ENCODE measurements around the gene GPR162.

The GPR162 gene

DNA sequence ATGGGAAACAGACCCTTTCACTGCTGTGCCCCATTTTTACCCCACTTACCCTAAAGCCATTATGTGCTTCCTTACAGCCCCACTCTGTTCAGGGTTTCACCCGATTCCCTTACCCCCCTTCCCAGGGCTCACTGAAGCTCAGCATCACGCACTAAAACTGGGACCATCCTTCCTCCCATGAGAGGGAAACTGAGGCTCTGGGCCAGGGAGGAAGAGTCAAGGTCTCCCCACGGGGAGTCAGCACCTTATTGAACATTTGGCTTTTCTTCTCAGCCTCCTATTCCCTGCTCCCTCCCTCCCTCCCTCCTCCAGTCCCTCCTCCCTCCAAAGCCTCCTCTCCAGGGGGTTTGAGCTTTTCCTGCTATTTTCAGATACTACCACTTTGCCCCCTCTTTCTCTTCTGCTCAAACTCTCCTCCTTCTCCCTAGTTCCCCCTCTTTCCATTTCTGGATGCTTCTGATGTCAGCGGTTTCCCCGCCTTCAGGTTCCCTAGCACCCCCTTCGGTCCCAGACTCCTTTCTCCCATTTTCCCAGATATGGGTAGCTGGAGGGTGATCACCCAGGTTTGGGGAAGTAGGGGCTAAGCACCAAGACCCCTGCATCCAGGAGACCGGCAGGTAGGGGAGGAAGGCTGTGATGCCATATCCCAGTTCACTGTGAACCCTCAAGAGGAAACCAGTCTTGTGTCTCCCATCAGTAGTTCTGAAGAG is 960 bp downstream of the GPR162 start:
- DNase-seq (ENCODE audit: low read depth): no peak

DNA sequence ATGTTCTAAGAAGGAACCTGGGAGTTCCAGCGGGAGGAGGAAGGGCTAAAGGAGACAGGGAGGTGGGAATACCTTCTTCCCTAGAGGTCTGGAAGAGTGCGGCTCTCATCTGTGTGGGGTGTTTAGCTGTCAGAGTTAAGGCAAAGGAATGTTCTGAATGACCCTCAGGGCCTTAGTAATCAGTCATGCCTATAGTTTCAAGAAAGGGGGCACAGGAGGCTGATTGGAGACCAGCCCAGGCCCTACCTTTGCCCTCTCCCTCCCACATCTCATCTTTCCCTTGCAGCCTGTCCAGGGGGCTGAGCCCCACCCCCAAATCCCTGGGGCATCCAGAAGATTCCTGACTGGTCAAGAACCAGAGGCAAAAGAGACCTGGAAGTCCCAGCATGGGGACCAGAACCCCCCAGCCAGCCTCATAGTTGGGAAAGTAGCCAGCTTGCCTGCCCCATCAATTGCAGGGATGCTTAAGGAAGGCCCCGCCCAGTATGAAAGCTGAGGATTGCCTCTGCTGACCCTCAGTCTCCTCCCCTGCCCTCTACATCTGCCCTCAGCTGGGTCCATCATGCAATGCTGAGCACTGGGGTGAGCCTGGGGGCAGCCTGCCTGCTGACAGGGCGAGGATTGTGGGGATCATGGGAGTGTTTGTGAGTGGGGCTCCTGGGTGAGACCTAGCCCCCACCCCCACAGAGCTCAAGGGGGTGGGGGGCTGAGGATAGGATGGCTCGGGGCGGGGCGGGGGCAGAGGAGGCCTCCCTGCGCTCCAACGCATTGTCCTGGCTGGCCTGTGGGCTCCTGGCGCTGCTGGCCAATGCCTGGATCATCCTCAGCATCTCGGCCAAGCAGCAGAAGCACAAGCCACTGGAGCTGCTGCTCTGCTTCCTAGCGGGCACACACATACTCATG is 1.8 kb downstream of the GPR162 start:
- DNase-seq (ENCODE audit: low read depth): no peak

DNA sequence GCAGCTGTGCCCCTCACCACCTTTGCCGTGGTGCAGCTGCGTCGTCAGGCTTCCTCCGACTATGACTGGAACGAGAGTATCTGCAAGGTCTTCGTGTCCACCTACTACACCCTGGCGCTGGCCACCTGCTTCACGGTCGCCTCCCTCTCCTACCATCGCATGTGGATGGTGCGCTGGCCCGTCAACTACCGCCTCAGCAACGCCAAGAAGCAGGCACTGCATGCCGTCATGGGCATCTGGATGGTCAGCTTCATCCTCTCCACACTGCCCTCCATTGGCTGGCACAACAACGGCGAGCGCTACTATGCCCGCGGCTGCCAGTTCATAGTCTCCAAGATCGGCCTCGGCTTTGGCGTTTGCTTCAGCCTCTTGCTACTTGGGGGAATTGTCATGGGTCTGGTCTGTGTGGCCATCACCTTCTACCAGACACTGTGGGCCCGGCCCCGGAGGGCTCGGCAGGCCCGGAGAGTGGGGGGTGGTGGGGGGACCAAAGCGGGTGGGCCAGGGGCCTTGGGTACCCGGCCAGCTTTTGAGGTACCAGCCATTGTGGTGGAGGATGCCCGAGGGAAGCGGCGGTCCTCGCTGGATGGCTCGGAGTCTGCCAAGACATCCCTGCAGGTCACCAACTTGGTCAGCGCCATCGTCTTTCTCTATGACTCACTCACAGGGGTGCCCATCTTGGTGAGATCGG is 2.6 kb downstream of the GPR162 start:
- DNase-seq (ENCODE audit: low read depth): no peak

DNA sequence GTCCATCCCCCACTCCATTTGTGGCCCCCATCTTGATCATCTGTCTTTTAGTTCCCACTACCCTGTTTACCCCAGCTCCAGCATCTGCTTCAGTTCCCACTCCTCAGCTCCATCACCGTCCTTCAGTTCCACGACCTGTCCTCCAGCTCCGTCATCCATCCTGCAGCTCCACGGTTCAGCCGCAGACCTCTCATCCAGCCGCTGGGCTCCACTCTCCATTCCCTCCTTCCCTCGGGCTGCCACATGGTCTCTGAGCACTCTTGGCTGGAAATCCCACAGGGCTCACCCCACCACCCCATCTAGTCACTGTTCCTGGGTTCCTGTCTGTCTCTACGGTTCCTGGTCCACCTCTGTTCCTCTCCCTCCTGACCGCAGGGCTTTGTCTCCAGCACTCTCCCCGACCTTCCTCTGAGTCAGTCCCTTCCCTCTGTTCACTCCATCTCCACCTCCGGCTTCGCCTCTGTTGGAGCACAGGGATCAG is 3.3 kb downstream of the GPR162 start:
- DNase-seq (ENCODE audit: low read depth): no peak

DNA sequence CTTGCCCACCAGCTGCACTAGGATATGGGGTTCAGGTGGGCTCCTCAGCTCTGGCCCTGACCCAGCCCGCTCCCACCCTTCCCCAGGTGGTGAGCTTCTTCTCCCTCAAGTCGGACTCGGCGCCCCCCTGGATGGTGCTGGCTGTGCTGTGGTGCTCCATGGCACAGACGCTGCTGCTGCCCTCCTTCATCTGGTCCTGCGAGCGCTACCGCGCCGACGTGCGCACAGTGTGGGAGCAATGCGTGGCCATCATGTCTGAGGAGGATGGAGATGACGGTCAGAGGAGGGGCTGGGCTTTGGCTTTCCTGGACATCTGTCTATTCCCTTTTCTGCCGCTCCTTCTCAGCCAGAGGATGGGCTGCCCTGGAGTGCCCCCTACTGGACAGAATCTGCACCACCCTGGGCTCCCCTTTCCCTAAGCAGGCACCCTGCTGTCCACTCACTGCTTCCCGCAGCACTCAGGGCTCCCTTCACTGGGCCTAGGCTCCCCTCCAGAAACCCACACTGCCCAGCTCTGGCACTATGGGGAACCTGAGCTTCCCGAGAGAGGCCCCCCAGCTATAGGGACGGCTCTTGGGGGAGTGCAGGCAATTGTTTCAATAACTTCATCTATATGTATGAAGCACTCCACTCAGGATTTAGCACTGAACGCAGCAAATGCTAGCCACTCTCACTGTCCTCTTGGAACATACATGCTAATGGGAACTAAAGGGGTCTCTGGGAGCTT is 3.9 kb downstream of the GPR162 start:
- DNase-seq (ENCODE audit: low read depth): peak; percentile 73

DNA sequence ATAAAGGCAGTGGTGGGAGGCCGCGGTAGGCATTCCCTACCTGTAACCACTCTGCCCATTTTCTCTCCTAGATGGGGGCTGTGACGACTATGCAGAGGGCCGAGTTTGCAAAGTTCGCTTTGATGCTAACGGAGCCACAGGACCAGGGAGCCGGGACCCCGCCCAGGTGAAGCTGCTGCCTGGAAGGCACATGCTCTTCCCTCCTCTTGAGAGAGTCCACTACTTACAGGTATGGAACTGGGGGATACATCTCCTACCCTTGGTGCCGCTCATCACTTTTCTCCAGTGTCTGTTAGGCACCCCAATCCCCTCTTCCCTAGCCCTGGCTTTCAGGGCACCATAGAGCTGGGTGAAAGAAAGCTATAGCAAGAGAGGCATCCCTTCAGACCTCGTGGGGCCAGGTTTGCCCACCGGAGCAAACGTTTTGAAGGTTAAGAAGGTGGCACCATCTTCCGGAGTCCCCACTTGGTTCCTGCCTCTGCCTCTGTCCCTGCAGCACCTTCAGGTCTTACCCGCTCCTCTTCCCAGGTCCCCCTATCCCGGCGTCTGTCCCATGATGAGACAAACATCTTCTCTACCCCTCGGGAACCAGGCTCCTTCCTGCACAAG is 4.6 kb downstream of the GPR162 start:
- no peak for DNase-seq (ENCODE audit: low read depth)

DNA sequence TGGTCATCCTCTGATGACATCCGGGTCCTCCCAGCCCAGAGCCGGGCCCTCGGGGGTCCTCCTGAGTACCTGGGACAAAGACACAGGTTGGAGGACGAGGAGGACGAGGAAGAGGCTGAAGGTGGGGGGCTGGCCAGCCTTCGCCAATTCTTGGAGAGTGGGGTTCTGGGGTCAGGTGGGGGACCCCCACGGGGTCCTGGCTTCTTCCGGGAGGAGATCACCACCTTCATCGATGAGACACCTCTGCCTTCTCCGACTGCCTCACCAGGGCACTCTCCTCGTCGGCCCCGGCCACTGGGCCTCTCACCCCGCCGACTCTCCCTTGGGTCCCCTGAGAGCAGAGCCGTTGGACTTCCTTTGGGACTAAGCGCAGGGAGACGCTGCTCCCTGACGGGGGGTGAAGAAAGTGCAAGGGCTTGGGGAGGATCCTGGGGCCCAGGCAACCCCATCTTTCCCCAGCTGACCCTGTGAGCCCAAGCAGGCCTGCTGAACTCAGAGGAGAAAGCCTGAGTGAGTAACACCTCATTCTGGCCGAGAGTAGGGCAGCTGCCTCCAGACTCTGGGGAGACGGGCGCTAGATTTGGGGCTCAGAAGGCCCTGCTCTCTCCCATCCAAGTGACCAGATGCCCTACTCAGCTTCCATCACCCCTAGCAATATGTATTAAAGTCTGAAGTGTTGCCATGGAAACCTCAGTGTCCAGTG is 5.3 kb downstream of the GPR162 start:
- DNase-seq (ENCODE audit: low read depth): no peak

DNA sequence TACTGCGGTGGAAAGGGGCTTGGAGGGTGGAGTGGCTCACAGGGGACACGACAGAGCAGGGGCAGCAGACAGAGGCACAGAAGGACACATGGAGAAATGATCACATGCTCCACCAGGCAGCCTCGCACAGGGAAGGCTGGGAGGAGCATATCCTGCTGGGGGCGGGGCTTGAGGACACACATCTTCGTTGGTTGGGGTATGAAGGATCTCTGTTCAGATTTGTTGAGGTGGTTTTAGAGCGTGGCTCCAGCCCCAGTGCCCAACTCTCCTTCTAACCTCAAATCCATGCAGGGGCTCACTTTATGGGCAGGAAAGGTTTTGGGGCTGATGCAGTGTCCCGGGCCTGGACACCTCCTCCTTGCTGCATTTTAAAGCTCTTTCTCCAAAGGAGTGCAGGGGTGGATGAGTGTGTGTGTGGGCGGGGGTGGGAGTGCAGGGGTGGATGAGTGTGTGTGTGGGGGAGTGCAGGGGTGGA is 5.9 kb downstream of the GPR162 start:
- no peak for DNase-seq (ENCODE audit: low read depth)

DNA sequence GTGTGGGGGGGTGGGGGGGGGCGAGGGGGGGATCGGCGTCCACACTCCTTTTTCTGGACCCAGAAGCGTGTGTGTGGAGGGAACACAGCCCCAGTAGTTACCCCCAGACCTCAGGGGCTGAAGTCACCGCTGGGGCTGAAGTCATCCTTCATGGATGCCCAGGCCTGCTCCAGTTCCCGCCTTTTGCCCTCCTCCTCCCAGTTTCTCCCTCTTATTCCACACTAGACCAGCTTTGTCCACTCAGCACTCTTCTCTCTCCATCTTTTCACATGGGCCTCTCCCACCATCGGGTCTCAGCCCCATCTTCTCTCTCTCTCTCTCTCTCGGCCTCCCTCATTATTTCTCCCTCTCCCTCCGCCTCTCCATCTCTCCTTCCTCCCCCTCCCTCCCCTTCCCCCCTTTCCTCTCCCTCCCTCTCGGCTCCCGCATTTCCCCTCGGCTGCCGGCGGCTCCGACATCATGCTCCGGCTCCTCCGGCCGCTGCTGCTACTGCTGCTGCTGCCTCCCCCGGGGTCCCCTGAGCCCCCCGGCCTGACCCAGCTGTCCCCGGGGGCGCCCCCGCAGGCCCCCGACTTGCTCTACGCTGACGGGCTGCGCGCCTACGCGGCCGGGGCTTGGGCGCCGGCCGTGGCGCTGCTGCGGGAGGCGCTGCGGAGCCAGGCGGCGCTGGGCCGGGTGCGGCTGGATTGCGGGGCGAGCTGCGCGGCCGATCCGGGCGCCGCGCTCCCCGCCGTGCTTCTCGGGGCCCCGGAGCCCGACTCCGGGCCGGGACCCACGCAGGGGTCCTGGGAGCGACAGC is 6.6 kb downstream of the GPR162 start, which contains the start of gene P3H3:
Gene P3H3, plus strand, starts transcription at position 426 of the 799 bp plus-strand sequence. Its CDS starts 34 bp downstream, at position 460.
- no peak for DNase-seq (ENCODE audit: low read depth)

DNA sequence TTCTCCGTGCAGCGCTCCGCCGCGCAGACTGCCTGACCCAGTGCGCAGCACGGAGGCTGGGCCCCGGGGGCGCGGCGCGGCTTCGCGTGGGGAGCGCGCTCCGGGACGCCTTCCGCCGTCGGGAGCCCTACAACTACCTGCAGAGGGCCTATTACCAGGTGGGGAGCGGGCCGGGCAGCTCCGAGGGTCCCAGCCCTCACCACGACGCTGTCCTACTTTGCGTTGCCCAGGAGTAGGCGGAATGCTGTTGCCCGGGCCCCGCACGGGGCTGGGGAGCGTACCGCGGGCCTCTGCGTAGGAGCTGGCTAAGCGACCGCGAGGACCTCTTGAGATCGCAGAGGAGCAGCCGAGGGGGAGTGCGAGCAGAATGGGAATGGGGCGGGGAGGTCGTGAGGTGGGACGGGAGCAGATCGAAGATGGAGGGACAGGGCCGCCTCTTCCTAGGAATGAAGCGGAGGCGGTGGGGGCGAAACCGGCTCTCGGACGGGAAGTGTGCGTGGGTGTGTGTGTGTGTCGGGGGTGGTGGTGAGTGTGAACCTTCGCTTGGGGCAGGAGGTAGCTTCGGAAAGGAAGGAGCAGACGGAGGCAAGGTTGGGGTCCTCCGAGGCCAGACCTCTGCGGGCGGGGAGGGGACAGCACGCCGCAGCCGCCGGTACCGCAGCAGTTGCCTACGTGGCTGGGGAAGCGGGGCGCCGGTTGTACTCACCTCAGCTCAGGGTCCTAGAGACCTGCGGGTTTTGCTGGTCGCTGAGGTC is 7.3 kb downstream of the GPR162 start:
- no peak for DNase-seq (ENCODE audit: low read depth)

DNA sequence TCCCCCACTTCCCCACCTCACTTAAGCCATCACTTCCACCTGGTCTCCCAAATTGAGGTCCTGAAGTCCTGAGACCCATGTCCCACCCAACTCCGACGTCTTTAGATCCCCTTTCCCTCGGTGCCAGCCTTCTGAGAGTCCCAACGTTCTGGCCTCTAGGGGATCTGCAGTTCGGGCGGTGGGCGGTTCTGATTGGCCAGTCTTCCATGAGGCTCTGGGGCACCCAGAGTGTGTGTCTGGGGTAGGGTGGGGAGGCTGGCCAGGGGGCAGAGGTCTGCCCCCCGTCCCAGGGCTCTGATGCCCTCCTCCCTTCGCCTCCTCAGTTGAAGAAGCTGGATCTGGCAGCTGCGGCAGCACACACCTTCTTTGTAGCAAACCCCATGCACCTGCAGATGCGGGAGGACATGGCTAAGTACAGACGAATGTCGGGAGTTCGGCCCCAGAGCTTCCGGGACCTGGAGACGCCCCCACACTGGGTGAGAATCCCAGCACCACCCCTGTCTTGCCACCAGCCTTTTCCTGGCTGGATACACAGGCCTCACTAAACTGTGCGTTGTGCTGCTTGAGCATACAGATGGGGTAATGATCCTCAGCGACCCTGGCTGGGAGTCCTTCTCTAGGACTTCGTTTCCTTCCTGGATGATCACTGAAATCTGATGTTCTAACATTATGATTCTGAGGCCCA is 8.1 kb downstream of the GPR162 start:
- no peak for DNase-seq (ENCODE audit: low read depth)

DNA sequence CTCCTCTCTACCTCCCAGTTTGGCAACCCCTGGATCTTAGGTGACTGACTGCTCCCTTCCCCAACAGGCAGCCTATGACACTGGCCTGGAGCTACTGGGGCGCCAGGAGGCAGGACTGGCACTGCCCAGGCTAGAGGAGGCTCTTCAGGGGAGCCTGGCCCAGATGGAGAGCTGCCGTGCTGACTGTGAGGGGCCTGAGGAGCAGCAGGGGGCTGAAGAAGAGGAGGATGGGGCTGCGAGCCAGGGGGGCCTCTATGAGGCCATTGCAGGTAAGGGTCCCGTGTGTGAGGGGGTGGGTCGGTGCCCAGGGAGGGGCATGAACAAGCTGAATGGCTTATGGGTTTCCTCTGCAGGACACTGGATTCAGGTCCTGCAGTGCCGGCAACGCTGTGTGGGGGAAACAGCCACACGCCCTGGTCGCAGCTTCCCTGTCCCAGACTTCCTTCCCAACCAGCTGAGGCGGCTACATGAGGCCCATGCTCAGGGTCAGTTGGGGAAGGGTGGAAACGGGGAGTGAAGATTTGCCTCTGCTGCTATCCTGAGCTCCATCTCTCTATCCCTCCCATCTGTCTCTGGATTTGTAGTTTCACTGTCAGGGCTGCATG is 8.8 kb downstream of the GPR162 start:
- no peak for DNase-seq (ENCODE audit: low read depth)

DNA sequence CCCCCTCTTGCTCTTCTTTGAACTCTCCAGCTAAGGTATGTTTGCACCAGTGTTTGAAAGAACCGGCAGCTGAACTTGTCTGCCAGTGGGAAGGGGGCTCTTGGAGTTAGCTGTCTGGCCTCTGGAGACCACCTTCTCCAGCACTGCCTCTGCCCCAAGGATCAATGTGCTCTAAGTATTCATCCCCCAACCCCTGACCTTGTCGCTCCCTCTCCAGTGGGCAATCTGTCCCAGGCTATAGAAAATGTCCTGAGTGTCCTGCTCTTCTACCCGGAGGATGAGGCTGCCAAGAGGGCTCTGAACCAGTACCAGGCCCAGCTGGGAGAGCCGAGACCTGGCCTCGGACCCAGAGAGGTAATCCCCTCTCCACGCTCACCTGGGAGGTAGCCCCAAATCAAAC is 9.4 kb downstream of the GPR162 start:
- DNase-seq (ENCODE audit: low read depth): no peak

DNA sequence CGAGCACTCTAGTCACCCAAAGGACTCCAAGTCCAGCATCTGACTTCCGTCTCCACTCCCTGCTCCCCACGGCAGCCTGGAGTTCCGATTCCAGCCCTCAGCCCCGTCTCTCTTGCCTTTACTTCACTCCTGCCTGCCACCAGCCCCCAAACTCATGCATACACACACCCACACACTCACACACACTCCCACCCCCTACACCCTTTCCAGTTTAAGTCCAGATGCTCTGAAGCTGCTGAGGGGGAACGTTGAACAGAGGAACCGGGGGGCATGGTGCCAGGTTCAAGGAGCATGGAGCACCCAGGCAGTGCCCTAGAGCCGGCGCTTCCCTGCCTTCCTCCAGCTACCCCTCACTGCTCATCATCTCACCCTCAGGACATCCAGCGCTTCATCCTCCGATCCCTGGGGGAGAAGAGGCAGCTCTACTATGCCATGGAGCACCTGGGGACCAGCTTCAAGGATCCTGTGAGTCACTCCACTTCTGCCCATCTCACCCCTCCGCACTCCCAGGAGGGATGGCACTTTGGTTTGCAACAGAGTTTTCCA is 9.9 kb downstream of the GPR162 start:
- DNase-seq (ENCODE audit: low read depth): no peak

DNA sequence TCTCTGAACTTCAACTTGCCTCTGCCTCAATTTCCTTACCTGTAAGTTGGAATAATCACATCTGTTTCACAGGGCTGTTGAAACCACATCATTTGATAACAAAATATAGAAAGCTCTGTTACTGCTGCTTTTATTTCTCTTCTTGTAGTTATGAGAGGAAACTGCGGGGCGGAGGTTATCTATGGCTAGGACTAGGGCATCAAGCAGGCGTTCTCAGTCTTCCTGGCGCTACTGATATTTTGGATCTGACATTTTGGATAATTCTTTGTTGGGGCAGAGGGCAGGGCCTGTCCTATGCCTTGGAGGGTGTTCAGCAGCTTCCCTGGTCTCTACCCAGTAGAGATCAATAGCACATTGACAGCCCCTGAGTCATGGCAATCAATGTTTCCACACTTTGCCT is 10.5 kb downstream of the GPR162 start:
- no peak for DNase-seq (ENCODE audit: low read depth)

DNA sequence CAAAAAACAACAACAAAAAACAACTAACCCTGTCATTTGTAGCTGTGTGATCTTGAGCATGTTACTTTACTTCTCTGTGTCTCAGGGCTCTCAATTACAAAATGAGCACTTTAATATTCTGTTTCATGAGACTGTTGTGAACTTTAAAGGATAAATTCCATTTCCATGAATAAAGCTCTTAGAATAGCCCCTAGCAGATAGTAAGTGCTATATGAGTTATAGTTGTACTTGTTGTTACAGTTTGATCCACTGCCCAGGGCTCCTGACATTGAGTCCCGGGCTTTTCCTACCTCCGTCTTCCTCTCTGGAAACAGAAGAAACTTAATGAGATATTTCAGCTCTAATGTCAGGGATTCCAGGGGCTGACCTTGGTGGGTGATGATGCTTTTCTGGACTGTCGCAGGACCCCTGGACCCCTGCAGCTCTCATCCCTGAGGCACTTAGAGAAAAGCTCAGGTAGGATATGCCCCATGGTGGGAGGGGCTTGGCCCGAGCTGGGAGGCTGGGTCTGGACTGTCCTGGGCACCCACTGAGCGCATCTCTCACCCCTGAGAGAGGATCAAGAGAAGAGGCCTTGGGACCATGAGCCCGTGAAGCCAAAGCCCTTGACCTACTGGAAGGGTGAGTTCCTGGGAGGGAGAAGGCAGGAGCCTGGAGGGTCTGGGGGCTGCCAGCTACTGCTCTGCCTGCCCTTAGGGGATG is 11.7 kb downstream of the GPR162 start:
- DNase-seq (ENCODE audit: low read depth): no peak

DNA sequence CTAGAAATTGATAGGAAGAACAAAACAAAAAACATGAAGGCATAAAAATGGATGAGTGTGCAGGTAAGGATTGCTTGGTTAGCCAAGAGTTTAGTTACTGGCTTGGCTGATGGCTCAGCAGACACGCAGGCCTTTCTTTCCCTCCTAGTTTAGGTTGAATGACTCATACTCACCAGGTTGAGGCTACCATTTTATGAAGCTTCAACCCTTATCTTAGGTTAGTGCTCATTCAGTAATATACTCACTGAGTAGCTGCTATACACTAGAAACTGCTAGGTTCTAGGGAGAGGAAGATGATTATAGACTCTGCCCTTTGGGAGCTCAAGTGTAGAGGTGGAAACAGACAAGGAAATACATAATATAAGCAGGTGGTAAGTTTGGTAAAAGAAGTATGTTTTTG is 12.6 kb downstream of the GPR162 start:
- DNase-seq (ENCODE audit: low read depth): no peak
